ENCODE measurements around the gene LUZP1.

The LUZP1 gene

DNA sequence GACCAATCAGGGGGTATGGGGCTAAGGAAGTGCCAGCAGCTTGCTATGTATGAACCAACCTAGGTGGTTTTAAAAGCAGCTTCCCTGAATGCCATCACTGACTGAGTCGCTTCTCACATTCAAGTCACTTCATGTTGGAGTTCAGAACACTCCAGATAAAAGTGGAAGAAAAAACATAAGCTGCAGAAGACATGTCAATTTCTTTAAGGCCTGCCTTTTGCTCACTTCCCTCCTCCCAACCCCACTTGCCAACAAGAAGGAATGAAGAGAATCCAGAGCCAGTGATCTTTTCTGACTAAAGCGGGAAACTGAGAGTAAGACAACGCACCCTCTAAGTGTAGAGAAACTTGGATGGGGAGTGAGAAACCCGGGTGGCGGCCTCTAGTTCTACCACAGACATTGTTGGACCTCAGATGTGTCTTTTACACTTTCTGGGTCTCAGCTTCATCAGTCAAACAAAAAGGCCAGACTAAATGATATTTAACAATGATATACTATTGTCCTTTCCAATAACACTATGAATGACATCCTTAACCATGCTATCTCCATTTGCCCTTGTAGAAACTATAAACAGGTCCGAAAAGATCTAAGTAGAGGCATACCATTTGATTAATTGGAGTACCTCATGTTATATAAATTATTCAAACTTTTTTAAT is 54.1 kb downstream of the LUZP1 start:
- DNase-seq, result no peak

DNA sequence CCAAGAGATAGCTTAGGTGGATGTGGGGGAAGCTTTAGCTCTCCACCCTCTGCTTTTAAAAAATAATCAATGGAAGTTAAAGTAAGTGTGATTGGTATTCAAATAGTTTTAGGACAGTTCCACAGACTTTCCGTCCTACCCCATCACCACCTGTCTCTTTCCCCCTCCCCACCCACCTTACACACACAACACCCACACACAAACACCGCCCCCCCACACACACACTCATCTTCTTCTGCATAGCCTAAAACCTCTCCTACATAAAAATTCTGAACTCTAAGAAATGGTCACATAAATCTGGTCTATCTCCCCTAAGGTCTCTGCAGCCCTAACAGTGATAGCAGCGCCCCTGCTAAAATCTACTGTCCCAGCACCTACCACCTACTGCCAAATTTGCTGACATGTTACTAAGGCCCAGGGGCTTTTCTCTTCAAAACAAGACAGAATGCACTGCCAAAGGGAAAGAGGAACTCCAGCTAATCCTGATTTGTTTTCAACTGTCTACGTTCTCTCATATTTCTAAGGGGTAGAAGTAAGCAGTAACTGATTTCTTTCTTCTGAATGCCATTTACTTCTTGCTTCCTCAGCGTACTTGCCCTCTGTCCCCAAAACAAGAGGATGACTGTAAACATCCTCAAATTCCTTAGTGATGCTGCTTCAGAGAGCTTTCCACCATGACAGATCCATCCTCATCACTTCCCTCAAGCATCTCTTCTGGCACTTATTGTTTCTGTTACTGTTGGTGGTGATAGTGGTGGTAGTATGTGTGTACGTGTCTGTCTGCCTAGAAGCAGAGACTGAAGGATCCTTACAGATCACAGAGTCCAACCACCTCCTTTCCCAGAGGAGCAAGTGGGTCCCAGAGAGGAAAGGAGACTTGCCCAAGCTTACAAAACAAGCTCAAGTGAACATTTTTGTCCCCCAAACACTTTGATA is 56.8 kb downstream of the LUZP1 start:
- DNase-seq, result no peak

DNA sequence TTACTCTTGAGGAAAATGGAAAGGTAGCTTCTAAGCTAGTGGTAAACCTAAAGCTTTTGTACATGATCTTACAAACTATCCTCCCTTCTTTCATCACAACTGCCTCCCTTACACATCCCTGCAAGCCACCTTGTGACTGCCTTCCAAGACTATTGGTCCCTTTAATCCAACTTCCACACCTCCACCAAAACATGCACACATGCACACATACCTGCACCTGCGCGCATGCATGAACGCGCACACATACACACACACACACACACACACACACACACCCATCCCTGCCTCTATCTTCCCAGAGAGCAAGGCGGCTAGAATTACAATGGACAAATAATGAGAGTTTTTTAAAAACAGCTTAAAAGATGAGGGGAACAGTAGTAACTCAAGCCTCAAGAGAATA is 58.3 kb downstream of the LUZP1 start:
- no peak for DNase-seq

DNA sequence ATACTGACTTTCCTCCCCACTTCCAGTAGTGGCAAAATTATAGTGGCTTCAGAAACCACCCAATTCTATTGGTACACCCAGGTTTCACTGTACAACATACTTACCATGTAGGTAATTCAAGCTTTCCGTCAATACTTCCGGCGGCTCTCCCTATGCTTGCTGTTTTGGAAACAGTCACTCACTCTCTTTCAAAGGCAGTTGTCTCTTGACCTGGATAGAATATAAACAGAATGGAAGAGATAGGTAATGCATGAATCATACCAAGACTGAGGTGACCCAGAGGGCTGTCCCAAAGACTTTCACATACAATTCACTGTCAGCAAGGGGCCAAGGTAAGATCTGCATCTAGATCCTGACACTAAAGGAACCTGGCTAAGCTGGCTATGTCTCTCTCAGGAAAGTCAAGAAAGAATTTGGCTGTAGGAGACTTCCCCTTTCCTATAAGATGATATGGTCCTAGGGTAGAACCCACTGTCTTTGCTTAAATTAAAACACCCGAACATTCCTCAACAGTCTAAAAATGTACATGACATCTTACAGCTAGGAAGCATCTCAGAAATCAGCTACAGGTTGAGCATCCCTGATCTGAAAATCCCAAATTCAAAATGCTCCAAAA is 59.6 kb downstream of the LUZP1 start:
- no peak for DNase-seq

DNA sequence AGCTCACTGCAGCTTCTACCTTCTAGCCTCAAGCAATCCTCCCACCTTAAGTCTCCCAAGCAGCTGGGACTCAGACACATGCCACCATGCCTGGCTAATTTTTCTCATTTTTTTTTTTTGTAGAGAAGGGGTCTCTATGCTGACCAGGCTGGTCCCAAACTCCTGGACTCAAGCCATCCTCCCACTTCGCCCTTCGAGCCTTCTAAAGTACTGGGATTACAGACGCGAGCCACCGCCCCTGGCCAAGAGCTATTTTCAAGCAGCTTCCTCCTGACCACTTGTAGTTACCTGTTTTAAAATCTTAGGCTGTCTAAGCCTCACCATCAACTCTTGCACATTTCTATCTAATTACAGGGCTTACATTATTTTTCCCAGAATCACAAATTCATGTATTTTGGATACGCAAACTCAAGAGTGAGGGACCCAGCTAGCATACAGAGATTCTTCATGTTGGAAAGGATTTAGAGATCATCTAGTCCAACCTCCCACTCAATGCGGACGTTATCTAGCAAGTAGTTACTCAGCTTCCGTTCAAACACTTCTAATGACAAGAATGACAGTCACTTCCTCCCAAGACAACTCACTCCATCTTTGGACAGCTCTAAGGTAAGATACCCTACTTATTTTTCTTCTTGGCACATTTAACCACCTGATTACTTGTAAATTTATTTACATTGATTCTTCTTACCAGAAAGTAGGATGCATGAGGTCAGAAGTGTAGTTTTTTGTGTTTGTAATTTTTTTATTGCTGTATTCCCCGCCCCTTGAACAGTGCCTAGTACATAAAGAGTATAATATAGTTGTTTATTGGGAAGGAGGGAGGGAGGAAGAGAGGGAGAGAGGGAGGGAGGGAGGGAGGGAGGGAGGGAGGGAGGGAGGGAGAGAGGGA is 65.4 kb downstream of the LUZP1 start:
- DNase-seq, result no peak

DNA sequence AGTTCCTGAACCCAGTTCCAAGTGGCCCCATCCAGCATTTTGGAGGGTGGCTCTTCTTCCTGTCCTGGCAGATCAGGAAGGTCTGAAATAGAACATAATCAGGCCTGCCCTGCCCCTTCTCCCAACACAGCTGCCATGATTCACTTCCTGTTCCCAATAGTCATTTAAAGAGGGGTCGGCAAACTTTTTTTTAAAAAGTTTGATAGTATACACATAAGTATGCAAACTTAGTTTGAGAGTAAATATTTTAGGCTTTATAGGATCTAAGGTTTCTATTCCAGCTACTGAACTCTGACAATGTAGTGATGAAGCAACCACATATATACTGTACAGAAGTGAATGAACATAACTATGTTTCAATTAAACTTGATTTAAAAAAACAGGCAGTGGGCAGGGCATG is 66.4 kb downstream of the LUZP1 start:
- DNase-seq, result no peak

DNA sequence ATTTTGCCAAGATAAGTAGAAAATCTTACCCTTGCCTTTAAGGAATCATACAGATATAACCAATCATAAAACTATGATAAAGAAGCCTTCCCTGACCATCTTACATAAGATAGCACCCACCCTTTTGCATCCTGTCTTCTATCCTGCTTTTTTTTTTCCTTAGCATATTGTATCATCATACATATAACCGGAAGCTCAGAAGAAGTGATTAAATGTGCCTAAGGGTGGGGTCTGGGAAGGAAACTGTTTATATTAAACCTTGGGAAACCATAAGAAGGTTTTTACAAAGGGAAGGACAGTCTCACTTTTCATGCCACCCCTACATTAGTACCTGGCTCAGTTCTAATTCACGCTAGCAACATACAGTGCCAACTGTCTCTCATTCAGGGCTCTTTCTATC is 66.8 kb downstream of the LUZP1 start:
- DNase-seq, result no peak

DNA sequence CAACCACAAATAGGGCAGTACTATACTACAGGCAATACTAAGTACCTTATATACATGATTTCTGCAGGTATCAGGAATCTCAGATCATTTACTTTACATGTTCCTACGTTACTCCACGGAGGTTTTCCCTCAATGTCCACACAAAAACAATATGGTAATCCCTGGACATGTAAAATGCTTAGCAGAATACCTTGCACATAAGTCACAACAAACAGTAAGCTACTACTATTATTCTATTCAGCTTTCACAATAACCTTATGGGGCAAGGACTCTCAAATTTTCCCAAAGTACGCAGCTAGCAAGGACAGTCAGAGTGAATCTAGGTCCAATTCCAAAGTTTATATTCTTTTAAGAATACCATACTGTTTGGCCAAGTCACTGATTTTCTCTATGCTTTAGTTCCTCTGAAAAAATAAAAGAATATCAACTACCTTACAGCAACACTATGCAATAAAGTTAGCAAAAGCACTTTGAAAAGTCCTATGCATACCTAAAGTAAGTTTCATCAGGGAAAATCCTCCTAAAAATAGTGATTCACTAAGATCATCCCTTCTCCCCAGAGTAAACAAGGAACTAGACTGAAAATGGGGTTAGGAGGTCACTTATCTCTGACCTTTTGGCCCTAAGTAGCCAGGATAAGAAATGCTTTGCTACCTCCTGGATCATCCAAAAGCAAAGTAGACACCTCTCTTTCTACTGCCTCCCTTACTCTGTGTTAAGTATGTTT is 67.4 kb downstream of the LUZP1 start:
- no peak for DNase-seq

DNA sequence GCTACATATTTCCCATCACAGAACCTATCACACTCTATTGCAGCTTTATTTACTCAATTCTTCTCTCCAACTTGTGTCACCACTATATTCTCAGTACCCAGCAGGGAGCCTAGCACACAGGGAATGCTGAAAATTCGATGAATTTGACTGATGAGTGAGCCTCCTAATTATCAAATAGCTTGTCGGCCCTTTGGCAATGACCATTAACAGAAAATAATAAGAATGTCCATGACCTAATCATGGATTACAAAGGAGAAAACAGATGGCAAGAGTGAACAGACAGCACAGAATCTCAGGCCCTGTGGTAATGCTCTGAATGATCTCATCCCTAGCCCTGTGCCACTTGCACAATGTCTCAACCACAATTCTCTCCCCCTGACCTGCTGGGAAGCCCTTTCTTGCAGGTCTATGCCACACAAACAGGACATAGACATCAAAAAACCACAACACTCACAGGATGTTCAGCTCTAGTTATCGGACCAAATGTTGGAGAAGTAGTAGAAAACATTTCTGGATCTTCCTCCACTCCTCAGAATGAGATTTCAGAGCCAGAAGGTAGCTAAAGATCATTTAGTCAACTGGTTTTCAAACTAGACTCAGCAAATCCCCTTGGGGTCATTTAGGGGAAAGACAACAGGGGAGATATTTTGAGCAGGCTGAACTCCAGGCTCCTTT is 68.4 kb downstream of the LUZP1 start:
- no peak for DNase-seq

DNA sequence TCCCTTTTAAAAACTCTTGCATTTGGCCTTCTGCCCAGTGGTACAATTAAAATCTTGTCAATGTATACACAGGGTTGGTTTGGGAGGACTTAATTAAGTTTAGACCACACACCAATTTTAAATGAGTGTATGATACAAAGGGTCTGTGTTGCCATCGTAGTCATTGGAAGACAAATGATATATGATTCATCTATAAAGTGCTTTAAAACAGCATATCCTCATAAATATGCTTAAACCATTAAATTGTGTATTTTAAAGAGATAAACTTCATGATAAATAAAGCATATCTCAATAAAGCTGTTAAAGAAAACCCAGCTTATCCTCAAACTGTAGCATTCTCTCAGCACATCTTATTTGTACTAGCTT is 69.5 kb downstream of the LUZP1 start:
- DNase-seq, result no peak

DNA sequence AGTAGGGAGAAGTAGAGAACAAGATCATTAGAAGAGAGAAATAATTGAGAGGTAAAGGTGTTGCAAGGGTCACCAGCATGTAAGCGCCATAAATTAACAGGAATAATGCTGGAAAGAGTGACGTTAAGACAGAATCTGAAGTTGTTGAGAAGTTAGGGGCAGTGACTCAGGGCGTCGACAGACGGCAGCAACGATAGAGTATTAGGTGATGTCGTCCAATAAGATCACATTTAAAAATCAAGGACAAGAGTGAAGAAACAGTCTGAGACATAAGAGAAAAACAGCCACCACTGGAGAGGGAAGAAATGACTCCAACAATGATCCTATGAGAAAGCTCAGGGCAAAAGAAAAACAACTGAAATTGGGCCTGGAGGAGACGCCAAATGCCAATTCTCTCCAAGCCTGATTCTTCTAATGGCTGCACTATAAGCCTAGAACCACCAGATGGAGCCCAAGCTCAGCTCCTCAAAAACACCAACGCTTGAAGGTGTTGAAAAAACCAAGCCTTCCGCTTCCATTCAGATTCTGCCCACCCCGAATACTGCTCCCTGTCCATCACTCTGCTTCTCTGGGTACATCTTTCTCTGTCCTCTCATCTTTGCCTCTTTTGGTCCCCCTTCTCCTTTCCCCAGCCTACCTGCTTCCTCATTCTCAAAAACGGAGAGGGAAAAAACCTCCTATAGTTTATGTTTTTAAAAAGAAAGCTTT is 70.0 kb downstream of the LUZP1 start:
- DNase-seq, result peak; percentile 44

DNA sequence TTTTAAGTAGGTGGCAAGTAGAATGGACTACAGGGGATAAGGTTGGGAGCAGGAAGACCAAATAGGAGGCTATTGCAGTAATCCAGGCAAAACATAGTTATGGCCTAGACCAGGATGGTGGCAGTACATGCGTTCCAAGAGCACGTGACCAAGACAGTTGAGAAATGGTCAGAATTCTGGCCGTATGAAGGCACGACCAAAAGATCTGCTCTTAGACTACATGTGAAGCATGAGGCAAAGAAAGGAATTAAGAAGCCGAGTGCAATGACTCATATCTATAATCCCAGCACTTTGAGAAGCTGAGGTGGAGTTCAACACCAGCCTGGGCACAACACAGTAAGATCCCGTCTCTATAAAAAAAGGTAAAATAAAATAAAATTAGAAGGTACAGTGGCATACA is 71.3 kb downstream of the LUZP1 start:
- no peak for DNase-seq

DNA sequence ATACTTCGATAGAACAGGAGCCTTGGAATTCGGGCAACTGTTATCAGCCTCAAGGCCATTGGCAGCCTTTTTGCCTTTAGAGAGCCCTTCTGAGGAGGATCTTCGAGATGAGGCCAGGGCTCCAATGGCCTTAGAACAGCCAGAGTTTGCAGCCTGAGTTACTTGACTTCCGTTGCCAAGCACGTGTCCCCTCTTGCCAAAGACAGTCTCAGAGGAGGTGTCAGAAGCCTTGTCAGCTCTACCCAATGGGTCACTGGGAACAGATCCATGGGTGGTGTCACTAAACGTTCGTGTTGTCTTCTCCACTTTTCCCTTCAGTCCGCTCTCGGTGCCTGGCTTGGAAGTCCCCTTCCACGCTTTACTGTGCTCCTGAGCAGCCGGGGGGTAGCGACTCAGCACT is 76.2 kb downstream of the LUZP1 start:
- DNase-seq, result no peak

DNA sequence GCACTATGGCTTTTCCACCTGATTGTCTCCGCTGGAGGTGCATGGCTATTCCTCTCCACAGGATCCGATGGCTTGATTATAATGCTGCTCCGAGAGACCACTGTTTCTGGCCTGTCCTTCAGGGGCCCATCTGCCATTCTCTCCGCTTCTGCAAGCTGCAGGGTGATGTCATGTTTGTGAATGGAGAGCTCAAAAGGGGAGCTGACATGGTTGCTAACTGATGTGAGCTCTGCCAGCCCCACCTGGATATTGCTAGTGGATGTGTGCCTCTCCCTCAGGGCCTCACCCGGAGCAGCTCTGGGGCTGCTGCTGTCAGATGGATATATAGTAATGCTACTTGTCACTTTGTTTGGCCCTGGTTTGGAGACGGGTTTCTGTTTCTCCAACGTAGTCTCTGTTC is 77.1 kb downstream of the LUZP1 start:
- no peak for DNase-seq

DNA sequence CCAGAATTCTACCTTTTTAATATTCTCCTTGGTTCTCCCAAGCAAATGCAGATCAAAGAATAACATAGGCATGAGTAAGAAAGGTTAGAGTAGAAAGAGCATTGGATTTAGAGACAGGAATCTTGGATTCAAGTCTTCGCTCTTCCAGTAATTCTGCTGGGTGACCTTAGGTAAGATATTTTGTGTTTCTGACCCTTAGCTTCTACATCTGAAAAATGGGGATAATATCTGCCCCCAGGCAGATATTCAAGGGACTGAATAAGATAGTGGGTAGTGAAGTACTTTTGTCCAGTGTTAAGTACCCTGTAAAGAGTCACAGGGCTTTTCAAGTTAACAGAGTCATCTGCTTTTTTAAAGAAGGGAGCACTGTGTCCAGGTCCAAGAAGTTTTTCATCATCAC is 78.6 kb downstream of the LUZP1 start:
- DNase-seq, result no peak

DNA sequence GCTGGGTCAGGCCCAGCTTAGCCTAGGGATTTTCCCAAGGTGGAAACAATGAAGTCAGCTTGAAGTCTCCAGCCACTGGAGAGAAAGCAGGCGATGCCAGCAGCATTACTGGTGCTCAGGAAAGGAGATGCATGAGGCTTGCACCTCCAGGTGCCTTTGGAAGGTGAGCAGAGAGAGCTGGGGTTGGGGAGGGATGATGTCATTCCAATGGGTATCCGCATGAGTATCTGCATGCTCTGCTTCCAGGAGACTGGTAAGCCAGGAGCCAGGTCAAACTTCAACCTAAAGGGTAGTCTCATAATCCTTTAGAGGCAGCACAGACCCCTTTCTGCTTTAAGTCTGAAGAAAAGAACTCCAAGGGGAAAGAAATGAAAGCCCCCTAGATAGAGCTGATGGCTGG is 80.6 kb downstream of the LUZP1 start:
- no peak for DNase-seq

DNA sequence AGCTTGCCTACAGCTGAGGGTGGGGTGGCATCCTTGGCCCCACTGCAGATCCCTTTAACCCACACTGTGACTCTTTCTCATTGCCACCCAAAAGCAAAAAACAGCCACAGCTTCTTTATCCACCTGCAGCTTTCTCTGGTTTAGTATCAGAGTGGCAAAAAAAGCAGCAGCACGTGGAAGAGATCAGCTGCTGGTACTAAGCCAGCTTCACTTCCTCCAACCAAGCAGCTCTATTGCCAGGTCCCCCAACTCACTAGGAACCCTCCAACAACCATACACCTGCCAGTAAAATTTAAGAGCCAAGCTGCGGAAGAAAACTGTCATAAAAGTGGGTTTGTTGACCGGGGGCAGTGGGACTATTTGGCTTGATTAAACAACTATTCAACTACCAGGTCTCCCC is 83.0 kb downstream of the LUZP1 start:
- DNase-seq, result no peak

DNA sequence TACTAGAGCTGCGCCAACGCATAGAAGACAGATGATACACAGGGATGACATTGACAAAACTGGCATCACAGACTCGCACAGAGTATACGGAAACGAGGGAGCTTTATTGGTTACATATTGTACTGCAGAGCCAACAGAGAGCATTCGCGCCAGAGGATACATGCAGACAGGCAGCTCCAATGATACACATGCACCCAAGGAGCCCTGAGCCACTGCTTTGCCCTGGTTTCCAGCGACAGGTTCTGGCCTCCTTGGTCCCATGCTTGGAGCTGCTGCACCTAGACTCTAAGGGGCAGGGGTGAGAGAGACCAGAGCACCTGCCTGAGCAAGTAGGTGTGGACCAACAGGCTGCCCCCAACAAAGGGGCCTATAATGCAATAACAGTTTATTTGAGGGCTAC is 83.8 kb downstream of the LUZP1 start:
- no peak for DNase-seq

DNA sequence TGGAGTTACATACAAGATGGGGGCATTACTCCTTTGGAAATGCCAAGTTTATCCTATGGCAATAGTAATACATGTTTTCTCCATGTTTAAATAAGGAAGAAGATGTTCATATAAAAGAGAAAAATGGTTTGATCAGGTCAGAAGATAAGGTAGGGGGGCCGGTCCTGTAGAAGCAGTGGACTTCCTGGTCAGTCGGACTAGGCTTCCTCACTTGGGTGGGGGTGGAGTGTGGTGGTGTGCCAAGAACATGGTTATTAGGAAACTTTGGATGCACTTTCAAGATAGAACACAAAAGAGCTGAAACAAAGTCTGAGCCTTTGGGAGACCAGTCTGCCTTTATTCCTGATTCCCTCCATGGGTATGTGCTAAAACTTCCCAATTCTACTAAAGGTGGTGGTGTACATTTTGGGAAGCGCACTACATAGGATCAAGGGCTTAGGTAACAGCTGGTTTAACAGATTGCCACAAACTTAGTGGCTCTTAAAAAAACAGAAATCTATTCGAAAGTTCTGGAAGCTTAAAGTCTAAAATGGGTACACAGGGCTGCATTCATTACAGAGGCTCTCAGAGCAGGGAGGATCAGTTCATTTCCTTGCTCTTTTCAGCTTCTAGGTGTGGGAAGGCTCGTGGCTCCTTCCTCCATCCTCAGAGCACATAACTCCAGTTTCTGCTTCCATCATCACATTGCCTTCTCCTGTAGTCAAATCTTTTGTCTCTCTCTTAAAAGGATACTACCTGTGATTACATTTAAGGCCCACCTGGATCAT is 84.8 kb downstream of the LUZP1 start:
- DNase-seq, result no peak

DNA sequence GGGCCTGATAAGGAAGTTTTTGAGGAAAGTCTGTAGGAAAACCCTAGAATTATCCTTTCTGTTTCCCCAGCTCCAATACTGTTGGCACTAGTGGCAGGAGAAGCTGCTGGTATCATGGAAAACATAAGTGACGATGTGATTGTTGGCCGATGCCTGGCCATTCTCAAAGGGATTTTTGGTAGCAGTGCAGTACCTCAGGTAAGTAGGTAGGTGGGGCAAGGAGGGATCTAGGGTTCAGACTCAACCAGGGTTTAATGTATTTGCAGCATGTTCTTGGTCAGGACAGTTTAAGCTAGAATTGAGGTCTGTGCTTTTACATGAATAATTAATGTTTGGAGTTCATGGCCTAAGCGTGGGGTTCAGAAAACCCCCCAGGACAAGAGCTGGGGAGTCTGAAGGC is 87.3 kb downstream of the LUZP1 start:
- no peak for DNase-seq

All from SHP77 treated with DMSO at 0.1 percent for 48 hours (cell line).